H54 (cell line): ENCODE measurements around the gene SAMD5.

Experiments
- DNase-seq: peaks from one replicate; pipeline ENCODE4 v3.0.0; 2011; ENCODE audit warnings: low spot score, mixed read lengths; ENCODE audit not compliant: insufficient read length
- FAIRE-seq: peaks from 3 replicates; lab custom pipeline; 2011; peaks lifted over from hg19 to GRCh38; lab: Jason Lieb, UNC
- POLR2A ChIP-seq: IDR thresholded peaks from 2 replicates; pipeline ENCODE4 v1.6.1; 2011; ENCODE audit warnings: low read depth, mild to moderate bottlenecking, low read length

SAMD5 gene

GRCh38 chr6:147564556-147564955 lies 56.1 kb downstream of the SAMD5 start:
- FAIRE-seq (no peak), DNase-seq (no peak)
- TF ChIP-seq POLR2A, result no peak

- TF ChIP-seq POLR2A, result no peak
- no peak for FAIRE-seq
Measured at GRCh38 chr6:147566244-147566898, 57.9 kb downstream of the SAMD5 start.

GRCh38 chr6:147567141-147567805 lies 58.8 kb downstream of the SAMD5 start:
- FAIRE-seq (no peak), DNase-seq (no peak)
- TF ChIP-seq POLR2A, result no peak

More at GRCh38 chr6:147566244-147566898, 57.9 kb downstream of the SAMD5 start:
- no peak for DNase-seq

GRCh38 chr6:147569788-147570187 lies 61.3 kb downstream of the SAMD5 start:
- no peak for FAIRE-seq
- DNase-seq, result no peak
- TF ChIP-seq POLR2A, result no peak

GRCh38 chr6:147570681-147571080 lies 62.2 kb downstream of the SAMD5 start:
- FAIRE-seq (no peak), DNase-seq (no peak)
- TF ChIP-seq POLR2A, result no peak

- FAIRE-seq (no peak), DNase-seq (no peak)
- no peak for TF ChIP-seq POLR2A
Measured at GRCh38 chr6:147577488-147577887, 69.0 kb downstream of the SAMD5 start.

GRCh38 chr6:147578159-147578558 lies 69.7 kb downstream of the SAMD5 start:
- TF ChIP-seq POLR2A, result no peak
- DNase-seq (no peak), FAIRE-seq (no peak)

GRCh38 chr6:147578883-147579282 lies 70.4 kb downstream of the SAMD5 start:
- TF ChIP-seq POLR2A, result no peak
- DNase-seq (no peak), FAIRE-seq (no peak)

GRCh38 chr6:147579667-147580066 lies 71.2 kb downstream of the SAMD5 start:
- FAIRE-seq (no peak), DNase-seq (no peak)
- no peak for TF ChIP-seq POLR2A

- FAIRE-seq (no peak), DNase-seq (no peak)
- TF ChIP-seq POLR2A, result no peak
Measured at GRCh38 chr6:147582991-147583390, 74.5 kb downstream of the SAMD5 start.

GRCh38 chr6:147585256-147585655 lies 76.8 kb downstream of the SAMD5 start:
- DNase-seq (no peak), FAIRE-seq (no peak)
- TF ChIP-seq POLR2A, result no peak

GRCh38 chr6:147586044-147586443 lies 77.6 kb downstream of the SAMD5 start:
- DNase-seq (no peak), FAIRE-seq (no peak)

GRCh38 chr6:147587907-147588306 lies 79.4 kb downstream of the SAMD5 start:
- DNase-seq (no peak), FAIRE-seq (no peak)
- no peak for TF ChIP-seq POLR2A

More at GRCh38 chr6:147586044-147586443, 77.6 kb downstream of the SAMD5 start:
- TF ChIP-seq POLR2A, result no peak

GRCh38 chr6:147588469-147588868 lies 80.0 kb downstream of the SAMD5 start:
- TF ChIP-seq POLR2A, result no peak
- DNase-seq (no peak), FAIRE-seq (no peak)

GRCh38 chr6:147589739-147590250 lies 81.3 kb downstream of the SAMD5 start:
- FAIRE-seq (no peak), DNase-seq (no peak)
- TF ChIP-seq POLR2A, result no peak

- FAIRE-seq (no peak), DNase-seq (no peak)
Measured at GRCh38 chr6:147595961-147596360, 87.5 kb downstream of the SAMD5 start.

More at GRCh38 chr6:147595961-147596360, 87.5 kb downstream of the SAMD5 start:
- TF ChIP-seq POLR2A, result no peak
